HUES6 (cell line): ENCODE results near the gene DYNC2I2.
"Not testable (repeated sequence)": the region's sequence is repeated elsewhere in the genome, so short reads cannot be mapped to it uniquely, and the experiment has no call there.

Source experiments
- H3K27ac ChIP-seq: 2 replicates; pipeline ENCODE4 v1.7.0; 2013; ENCODE audit warnings: low read depth, mild to moderate bottlenecking, low read length, inconsistent platforms
- H3K27me3 ChIP-seq: 2 replicates; pipeline ENCODE4 v1.6.1; 2013; ENCODE audit warnings: low read length; ENCODE audit not compliant: control insufficient read depth, insufficient read depth
- H3K36me3 ChIP-seq: 2 replicates; pipeline ENCODE4 v1.6.1; 2013; ENCODE audit warnings: low read length; ENCODE audit not compliant: control insufficient read depth, insufficient read depth
- H3K4me1 ChIP-seq: 2 replicates; pipeline ENCODE4 v1.6.1; 2013; ENCODE audit warnings: low read length; ENCODE audit not compliant: control insufficient read depth, insufficient read depth
- H3K4me3 ChIP-seq: 2 replicates; pipeline ENCODE4 v1.5.1; 2013; ENCODE audit warnings: low read depth, low read length
- H3K9ac ChIP-seq: one replicate; pipeline ENCODE4 v1.6.1; 2013; ENCODE audit warnings: mild to moderate bottlenecking, low read length
- H3K9me3 ChIP-seq: 2 replicates; pipeline ENCODE4 v1.6.1; 2013; ENCODE audit warnings: low read depth, low read length; ENCODE audit not compliant: control insufficient read depth, insufficient read depth

Gene DYNC2I2

GRCh38 chr9:128656416-128657343 is at the start of gene DYNC2I2:
TSS of gene DYNC2I2 (minus strand) at chr9:128656847. CDS start at chr9:128656726, 121 bp downstream.
- Histone ChIP-seq H3K27me3 (no peaks in the 10 kb centered on the region), H3K9ac (peak within 1 kb of the TSS; percentile 100), H3K36me3 (peaks cover 5% of the 10 kb centered on the region), H3K9me3 (no peaks in the 10 kb centered on the region), H3K4me1 (no peaks in the 10 kb centered on the region), H3K4me3 (peak within 1 kb of the TSS; percentile 96), H3K27ac (peak within 1 kb of the TSS; percentile 100)

- H3K4me3 ChIP-seq, result no peak overlapping the region
- H3K36me3 ChIP-seq, result peaks cover 21% of the 10 kb centered on the region
- H3K9ac ChIP-seq, result no peak overlapping the region
- no peaks in the 10 kb centered on the region for H3K27me3 ChIP-seq
- H3K4me1 ChIP-seq, result peaks cover 7% of the 10 kb centered on the region
- H3K27ac ChIP-seq, result no peak overlapping the region
- H3K9me3 ChIP-seq, result no peaks in the 10 kb centered on the region
Observed at GRCh38 chr9:128706045-128706444, 49.4 kb upstream of the DYNC2I2 start.

- no peaks in the 10 kb centered on the region for H3K27me3 ChIP-seq
- peaks cover 7% of the 10 kb centered on the region for H3K4me1 ChIP-seq
- no peak overlapping the region for H3K27ac ChIP-seq
- H3K9me3 ChIP-seq, result no peaks in the 10 kb centered on the region
- H3K36me3 ChIP-seq, result peaks cover 21% of the 10 kb centered on the region
- H3K4me3 ChIP-seq, result no peak overlapping the region
- H3K9ac ChIP-seq, result no peak overlapping the region
Observed at GRCh38 chr9:128705051-128705965, 48.7 kb upstream of the DYNC2I2 start.

GRCh38 chr9:128704356-128704670 is 47.7 kb upstream of the DYNC2I2 start:
- peaks cover 21% of the 10 kb centered on the region for H3K36me3 ChIP-seq
- no peaks in the 10 kb centered on the region for H3K9me3 ChIP-seq
- peaks cover 7% of the 10 kb centered on the region for H3K4me1 ChIP-seq
- H3K27me3 ChIP-seq, result no peaks in the 10 kb centered on the region
- H3K4me3 ChIP-seq, result no peak overlapping the region
- no peak overlapping the region for H3K27ac ChIP-seq
- H3K9ac ChIP-seq, result no peak overlapping the region

GRCh38 chr9:128703616-128704355 is 47.1 kb upstream of the DYNC2I2 start:
- Histone ChIP-seq H3K36me3 (peaks cover 21% of the 10 kb centered on the region), H3K4me1 (peaks cover 7% of the 10 kb centered on the region), H3K27ac (no peak overlapping the region), H3K9ac (peak overlapping the region; percentile 81), H3K4me3 (peak overlapping the region; percentile 96), H3K9me3 (no peaks in the 10 kb centered on the region), H3K27me3 (no peaks in the 10 kb centered on the region)

GRCh38 chr9:128702949-128703615 is 46.4 kb upstream of the DYNC2I2 start:
- Histone ChIP-seq H3K9ac (peak overlapping the region; percentile 81), H3K4me3 (peak overlapping the region; percentile 96), H3K4me1 (peaks cover 7% of the 10 kb centered on the region), H3K27ac (peak overlapping the region; percentile 74; the same call in 1 of the 2 replicates), H3K9me3 (no peaks in the 10 kb centered on the region), H3K27me3 (no peaks in the 10 kb centered on the region), H3K36me3 (peaks cover 21% of the 10 kb centered on the region)

GRCh38 chr9:128702445-128702948 is 45.9 kb upstream of the DYNC2I2 start, which contains the start of gene PKN3:
TSS of gene PKN3 (plus strand) at chr9:128702503. CDS start at chr9:128702916, 413 bp downstream.
- Histone ChIP-seq H3K4me3 (peak within 1 kb of the TSS; percentile 96), H3K9me3 (no peaks in the 10 kb centered on the region), H3K36me3 (peaks cover 21% of the 10 kb centered on the region), H3K27ac (peak within 1 kb of the TSS; percentile 74; the same call in 1 of the 2 replicates), H3K4me1 (peaks cover 7% of the 10 kb centered on the region), H3K9ac (peak within 1 kb of the TSS; percentile 81), H3K27me3 (no peaks in the 10 kb centered on the region)

- Histone ChIP-seq H3K4me3 (no peak overlapping the region), H3K9ac (no peak overlapping the region), H3K27ac (no peak overlapping the region)
Observed at GRCh38 chr9:128701227-128701854, 44.7 kb upstream of the DYNC2I2 start.

GRCh38 chr9:128699096-128699795 is 42.6 kb upstream of the DYNC2I2 start:
- H3K4me1 ChIP-seq, result not testable (repeated sequence)

More at GRCh38 chr9:128701227-128701854, 44.7 kb upstream of the DYNC2I2 start:
- H3K36me3 ChIP-seq, result peaks cover 21% of the 10 kb centered on the region
- H3K4me1 ChIP-seq, result peaks cover 7% of the 10 kb centered on the region
- no peaks in the 10 kb centered on the region for H3K9me3 ChIP-seq
- no peaks in the 10 kb centered on the region for H3K27me3 ChIP-seq

More at GRCh38 chr9:128699096-128699795, 42.6 kb upstream of the DYNC2I2 start:
- H3K27me3 ChIP-seq, H3K9ac ChIP-seq, H3K27ac ChIP-seq, H3K9me3 ChIP-seq, H3K4me3 ChIP-seq: not testable (repeated sequence)
- H3K36me3 ChIP-seq, result peaks cover 27% of the 10 kb centered on the region
